Central memory CD4-positive, alpha-beta T cell (primary cell): ENCODE data around the gene STK38L.
A peak's percentile ranks its signal among the peaks of the same experiment; 100 is the strongest.

Experiments
- DNase-seq: peaks from one replicate; pipeline ENCODE4 v3.0.0; 2022

STK38L gene

DNA sequence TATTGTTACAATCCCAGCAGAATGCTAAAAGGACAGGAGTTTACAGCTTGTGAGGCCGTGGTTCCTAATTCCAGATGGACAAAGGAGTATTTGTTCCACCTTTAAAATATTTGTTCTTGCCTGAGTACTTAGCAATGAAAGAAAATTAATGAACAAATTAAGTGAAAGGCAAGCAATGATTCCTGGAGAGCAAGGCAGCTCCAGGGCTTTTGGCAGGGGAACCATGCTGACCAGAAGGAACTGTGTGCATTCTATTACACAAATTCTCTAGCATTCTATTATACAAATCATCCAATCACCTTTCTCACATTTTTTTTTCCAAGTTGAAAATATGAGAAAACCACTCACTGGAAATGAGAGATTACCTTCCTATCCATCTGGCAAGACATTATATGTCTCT lies 86.8 kb downstream of the STK38L start:
- DNase-seq: no peak

- no peak for DNase-seq
Observed at GRCh38 chr12:27331291-27331926, 87.3 kb downstream of the STK38L start.

GRCh38 chr12:27331927-27332324 lies 87.8 kb downstream of the STK38L start:
- DNase-seq: no peak

- DNase-seq: no peak
Observed at GRCh38 chr12:27332407-27332713, 88.3 kb downstream of the STK38L start.

GRCh38 chr12:27332714-27333402 lies 88.8 kb downstream of the STK38L start, which contains the start of gene BMAL2:
TSS of gene BMAL2 (plus strand) at chr12:27332836. CDS start at chr12:27333073, 237 bp downstream.
- peak; percentile 23 for DNase-seq

GRCh38 chr12:27333403-27334009 lies 89.4 kb downstream of the STK38L start:
- DNase-seq: peak; percentile 4

DNA sequence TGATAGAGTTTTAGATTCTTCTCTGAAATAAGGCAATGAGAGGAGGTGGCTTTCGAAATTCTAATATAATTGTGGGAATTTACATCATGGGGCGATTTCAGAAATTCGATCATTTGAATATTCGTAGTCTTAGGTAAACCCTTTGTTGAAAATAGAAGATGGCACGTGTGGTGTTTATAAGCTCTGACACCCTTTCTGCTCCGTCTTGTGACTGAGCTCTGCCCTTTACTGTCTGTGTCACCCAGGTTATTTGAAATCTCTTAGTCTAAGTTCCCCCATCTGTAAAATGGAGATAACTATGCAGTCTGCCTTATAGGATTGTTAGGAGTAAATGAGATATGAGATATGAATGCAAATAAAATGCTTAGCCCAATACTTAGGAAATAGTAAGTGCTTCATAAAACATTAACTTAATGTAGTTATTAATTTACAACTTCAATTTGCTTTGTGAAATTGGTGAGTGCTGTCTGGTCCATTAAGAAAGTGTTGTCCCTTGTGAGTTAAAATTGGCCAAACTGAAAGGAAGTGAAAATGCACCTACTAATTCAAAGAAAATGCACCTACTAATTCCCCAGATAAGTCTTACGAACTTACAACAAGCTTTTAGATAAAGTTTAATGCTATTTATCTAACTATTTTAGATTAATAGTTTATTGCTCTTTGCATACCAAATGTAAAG lies 90.1 kb downstream of the STK38L start:
- no peak for DNase-seq

GRCh38 chr12:27334721-27335082 lies 90.6 kb downstream of the STK38L start:
- DNase-seq: no peak

GRCh38 chr12:27335364-27336281 lies 91.5 kb downstream of the STK38L start:
- no peak for DNase-seq

DNA sequence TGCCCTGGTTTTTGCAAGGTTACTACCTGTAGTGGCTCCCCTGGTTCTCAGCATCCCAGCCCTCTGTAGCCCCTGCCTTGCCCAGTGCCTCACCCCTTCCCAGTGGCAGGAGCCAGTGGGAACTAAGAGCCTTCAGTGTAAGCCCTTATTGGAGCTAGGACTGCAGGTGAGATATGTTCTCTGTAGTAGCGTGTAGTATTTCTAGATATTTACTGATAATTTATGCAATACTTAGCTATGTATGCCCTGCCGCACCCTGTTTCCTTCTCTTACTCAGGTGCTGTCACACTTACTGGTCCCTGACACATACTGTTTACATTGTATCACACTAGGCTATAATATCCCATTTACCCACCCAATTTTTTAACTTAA lies 92.2 kb downstream of the STK38L start:
- DNase-seq: no peak

GRCh38 chr12:27337376-27337775 lies 93.3 kb downstream of the STK38L start:
- no peak for DNase-seq

GRCh38 chr12:27338473-27338872 lies 94.4 kb downstream of the STK38L start:
- DNase-seq: no peak

DNA sequence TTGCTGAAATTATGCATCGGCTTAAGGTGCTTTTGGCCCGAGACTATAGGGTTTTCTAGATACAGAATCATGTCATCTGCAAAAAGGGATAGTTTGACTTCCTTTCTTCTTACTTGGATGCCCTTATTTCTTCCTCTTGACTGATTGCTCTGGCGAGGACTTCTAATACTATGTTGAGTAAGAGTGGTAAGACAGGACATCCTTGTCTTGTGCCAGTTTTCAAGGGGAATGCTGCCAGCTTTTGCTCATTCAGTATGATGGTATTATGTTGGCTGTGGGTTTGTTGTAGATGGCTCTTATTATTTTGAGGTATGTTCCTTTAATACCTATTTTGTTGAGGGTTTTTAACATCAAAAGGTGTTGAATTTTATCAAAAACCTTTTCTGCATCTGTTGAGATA lies 96.9 kb downstream of the STK38L start:
- DNase-seq: no peak

GRCh38 chr12:27342536-27342935 lies 98.5 kb downstream of the STK38L start:
- DNase-seq: no peak

DNA sequence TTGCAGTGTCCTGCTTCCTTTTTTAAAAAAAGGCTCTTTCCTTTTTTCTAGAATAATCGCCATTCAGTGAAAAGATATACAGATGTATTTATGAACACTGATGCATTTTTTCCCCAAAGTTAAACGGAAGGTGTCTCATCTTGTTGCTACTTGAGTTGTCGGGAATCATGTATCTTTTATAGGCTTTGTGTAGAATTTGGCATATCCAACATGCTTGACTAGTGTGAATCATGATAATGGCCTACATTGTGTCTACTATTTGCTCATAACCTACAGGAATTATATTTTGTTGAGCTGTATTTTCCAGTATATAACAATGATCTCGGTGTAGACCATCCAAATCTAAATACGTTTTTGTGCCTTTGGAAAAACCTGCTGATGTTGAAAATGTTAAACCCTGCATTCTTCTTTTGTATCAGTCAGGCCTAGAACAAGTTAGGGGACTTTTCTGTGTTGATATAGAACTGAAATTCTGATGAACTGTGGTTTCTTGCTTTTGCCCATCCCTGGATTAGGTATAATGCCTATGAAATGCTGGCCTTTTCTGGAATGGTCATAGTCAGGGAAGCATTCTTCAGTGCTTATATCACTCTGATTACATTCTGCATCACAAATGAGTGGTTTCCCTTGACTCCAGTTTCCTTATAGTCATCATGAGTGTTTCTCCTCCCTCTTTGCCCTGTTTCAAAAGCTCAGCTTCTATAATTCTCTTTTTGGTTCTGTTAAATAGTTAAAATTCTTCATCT lies 99.3 kb downstream of the STK38L start:
- DNase-seq: no peak

DNA sequence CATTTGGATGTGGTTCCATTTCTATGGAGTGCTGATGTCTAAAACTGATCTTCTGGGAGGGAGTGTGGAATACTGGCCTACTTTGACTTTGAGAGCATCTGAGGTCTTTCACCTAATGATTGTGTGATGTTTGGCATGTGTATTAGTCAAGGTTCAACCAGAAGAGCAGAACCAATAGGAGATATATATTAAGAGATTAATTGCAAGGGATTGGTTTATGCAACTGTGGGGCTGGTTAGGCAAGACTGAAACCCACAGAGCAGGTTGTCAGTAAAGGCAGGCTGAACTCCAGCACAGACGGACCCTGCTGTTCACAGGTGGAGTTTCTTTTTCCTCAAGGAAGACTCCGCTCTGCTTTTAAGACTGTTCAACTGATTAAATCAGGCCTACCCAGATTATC lies 100.2 kb downstream of the STK38L start:
- no peak for DNase-seq

GRCh38 chr12:27344760-27345159 lies 100.7 kb downstream of the STK38L start:
- DNase-seq: no peak

DNA sequence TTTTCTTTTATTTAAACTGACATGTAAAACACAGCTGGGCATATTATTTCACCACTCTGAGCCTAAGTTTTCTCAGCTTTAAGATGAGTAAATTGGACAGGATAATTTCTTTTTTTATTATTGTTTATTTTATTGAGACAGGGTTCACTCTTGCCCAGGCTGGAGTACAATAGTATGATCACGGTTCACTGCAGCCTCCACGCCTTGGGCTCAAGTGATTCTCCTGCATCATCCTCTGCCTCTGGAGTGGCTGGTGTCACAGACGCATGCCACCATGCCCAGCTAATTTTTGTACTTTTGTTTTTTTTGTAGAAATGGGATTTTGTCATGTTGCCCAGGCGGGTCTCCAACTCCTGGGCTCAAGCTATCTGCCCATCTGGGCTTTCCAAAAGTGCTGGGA lies 101.3 kb downstream of the STK38L start:
- no peak for DNase-seq

GRCh38 chr12:27347779-27348178 lies 103.7 kb downstream of the STK38L start:
- DNase-seq: no peak

GRCh38 chr12:27351476-27351875 lies 107.4 kb downstream of the STK38L start:
- DNase-seq: no peak

DNA sequence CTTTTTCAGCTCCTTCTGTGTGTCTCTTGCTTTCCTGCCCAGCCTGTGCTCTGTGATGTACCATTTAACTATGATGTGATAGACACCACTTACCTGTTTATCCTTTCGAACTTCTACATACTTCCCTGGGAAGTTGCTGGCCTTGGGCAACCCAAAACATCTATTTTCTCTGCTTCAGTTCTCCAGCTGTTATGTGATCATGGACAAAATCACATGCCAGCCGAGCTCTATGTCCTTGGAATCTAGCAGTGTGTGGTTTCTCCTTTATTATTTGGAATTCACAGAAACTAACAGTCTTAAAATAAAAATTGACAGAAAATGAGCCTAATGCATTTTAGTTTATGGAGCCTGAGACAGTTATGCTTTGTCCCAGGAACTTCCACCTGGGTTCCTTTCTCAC lies 111.4 kb downstream of the STK38L start:
- no peak for DNase-seq

DNA sequence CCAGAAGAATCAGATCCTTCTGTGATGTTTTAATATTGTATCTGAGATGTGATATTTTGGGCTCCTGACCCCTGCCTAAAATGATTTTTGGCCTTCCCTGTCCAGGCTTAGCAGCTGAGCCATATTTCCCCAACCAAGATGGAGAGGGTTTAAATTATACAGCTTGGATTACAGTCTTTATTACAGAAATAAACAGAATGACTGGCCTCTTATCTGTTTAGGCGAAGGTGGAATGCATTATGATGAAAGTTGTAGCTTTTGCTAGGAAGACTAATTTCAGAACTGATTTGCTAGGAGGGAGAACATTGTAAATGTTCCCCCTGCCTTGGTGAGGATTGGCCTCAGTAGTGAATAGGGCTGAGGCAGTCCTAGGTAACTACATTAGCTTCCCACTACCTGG lies 111.9 kb downstream of the STK38L start:
- DNase-seq: no peak
